HG03558 (cell line): ENCODE data around the gene TCN1.

ENCODE experiments used
- ATAC-seq: cut with Tn5 transposase; IDR thresholded peaks from one replicate; pipeline ENCODE4 v1.9.1; 2021; ENCODE audit warnings: moderate number of reproducible peaks; ENCODE audit not compliant: unreplicated experiment; ENCODE audit errors: extremely low read depth

TCN1 gene

DNA sequence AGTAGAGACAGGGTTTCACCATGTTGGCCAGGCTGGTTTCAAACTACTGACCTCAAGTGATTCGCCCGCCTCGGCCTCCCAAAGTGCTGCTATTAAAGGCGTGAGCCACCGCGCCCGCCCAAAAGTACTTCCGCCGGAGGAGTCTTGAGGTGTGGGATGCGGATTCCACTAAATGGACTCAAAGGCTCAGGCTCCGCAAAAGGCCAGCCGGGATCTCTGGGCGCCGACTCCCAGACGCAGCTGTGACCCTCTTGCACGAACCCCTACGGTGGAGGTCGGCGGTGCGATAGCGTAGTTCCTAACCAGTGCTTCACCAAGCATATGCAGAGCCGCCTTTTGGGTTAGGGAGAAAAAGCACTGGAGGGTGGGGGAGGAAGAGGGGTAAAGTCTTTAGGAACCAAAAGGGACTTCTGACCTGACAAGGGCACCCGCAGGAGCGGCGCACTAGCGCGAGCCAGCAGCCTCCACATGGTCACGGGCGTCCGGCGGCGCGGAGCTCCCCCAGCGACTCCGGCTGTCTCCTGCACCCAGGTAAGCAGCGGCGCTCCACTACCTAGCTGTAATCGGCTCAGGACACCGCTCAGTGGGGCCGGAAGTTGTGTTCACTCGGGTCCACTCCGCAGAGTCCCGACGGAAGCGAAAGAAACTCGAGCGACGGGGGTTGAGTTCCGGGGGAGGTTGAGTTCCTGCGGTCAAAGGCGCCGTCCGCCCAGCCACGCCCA is 55.9 kb downstream of the TCN1 start, which contains the start of gene MRPL16:
Gene MRPL16 (minus strand): TSS at position 590 of the 722 bp plus-strand sequence. CDS start 120 bp downstream, at position 470.
- peak; percentile 84 for ATAC-seq

DNA sequence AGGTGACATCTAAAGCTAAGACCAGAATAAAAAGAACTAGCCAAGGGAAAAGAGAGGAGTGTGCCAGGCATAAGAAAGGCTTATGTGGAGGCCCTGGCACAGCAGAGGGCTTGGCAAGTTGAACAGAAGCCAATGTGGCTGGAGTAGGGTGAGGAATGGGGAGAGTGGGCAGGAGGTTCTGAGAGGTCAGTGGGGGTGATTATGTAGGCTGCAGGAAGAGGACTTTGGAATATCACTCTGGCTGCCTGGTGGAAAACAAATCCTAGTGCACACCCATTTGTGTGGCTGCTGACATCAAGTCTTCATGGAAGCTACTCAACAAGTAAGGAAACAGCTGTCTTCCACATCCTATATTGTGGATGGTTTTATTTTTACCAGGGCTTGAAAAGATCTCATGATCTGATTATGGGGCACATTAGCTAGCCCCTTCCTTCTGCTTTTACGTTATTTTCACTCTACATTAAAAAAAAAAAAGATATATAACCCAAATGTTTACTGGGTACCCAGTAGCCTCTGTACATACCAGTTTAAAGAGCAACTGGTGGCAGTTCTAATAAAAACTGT is 59.2 kb downstream of the TCN1 start:
- ATAC-seq, result no peak

DNA sequence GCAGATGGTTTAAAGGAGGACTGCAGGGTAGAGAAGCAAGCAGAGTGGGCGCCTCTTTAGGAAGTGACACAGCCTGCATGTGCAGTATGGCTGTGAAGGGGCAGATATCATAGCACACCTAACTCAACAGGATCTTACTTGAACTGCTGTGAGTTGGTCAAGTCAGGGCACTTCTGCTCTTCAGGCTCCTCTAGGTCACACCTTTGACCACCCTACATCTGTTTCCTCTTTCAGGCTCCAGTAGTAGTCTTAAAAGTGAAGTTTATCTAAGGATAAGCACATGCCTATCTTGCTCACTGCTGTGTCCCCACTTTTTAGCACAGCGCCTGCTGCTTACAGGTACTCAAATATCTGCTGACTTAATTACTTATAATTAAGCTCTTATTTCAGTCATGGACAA is 62.2 kb downstream of the TCN1 start:
- ATAC-seq, result no peak
